HuH-7.5 (cell line): ENCODE data around the gene ARL8A.
"Not testable (repeated sequence)": the region's sequence is repeated elsewhere in the genome, so short reads cannot be mapped to it uniquely, and the experiment has no call there.

ENCODE experiments used
- DNase-seq: peaks from one replicate; pipeline ENCODE4 v3.0.0; 2011; ENCODE audit warnings: low spot score

Gene ARL8A

GRCh38 chr1:202158810-202159533, 14.4 kb upstream of the ARL8A start:
- no peak for DNase-seq

- DNase-seq: no peak
Observed at GRCh38 chr1:202157945-202158344, 13.4 kb upstream of the ARL8A start.

GRCh38 chr1:202156590-202156989, 12.1 kb upstream of the ARL8A start:
- DNase-seq: no peak

- no peak for DNase-seq
Observed at GRCh38 chr1:202155478-202156021, 11.0 kb upstream of the ARL8A start.

GRCh38 chr1:202154766-202155477, 10.4 kb upstream of the ARL8A start:
- DNase-seq: no peak

GRCh38 chr1:202154148-202154765, 9.7 kb upstream of the ARL8A start:
- DNase-seq: no peak

- no peak for DNase-seq
Observed at GRCh38 chr1:202153284-202153683, 8.7 kb upstream of the ARL8A start.

- no peak for DNase-seq
Observed at GRCh38 chr1:202152399-202152798, 7.9 kb upstream of the ARL8A start.

GRCh38 chr1:202151045-202151444, 6.5 kb upstream of the ARL8A start:
- DNase-seq: no peak

- no peak for DNase-seq
Observed at GRCh38 chr1:202150602-202151001, 6.1 kb upstream of the ARL8A start.

- DNase-seq: no peak
Observed at GRCh38 chr1:202150187-202150586, 5.7 kb upstream of the ARL8A start.

GRCh38 chr1:202149566-202149965, 5.0 kb upstream of the ARL8A start:
- DNase-seq: no peak

GRCh38 chr1:202148391-202148790, 3.9 kb upstream of the ARL8A start:
- DNase-seq: no peak

GRCh38 chr1:202146993-202147392, 2.5 kb upstream of the ARL8A start:
- no peak for DNase-seq

GRCh38 chr1:202146279-202146678, 1.7 kb upstream of the ARL8A start:
- no peak for DNase-seq

- DNase-seq: not testable (repeated sequence)
Observed at GRCh38 chr1:202145744-202146140, 1.2 kb upstream of the ARL8A start.

GRCh38 chr1:202145068-202145743, 669 bp upstream of the ARL8A start:
- no peak for DNase-seq

GRCh38 chr1:202143768-202144401, 652 bp downstream of the ARL8A start:
- peak; percentile 36 for DNase-seq

- DNase-seq: peak; percentile 73
Observed at GRCh38 chr1:202143011-202143767, 1.3 kb downstream of the ARL8A start.

GRCh38 chr1:202141468-202141867, 3.1 kb downstream of the ARL8A start:
- not testable (repeated sequence) for DNase-seq

- DNase-seq: no peak
Observed at GRCh38 chr1:202140833-202141232, 3.7 kb downstream of the ARL8A start.
